Activated CD4-positive, CD25-positive, alpha-beta regulatory T cell treated with anti-CD3 and anti-CD28 coated beads, Interleukin-2, amount 50 U/mL, for 72 hours (primary cell): ENCODE data around the gene MOB3C.

Source experiments
- DNase-seq: peaks from one replicate; pipeline ENCODE4 v3.0.0; 2021

The MOB3C gene

DNA sequence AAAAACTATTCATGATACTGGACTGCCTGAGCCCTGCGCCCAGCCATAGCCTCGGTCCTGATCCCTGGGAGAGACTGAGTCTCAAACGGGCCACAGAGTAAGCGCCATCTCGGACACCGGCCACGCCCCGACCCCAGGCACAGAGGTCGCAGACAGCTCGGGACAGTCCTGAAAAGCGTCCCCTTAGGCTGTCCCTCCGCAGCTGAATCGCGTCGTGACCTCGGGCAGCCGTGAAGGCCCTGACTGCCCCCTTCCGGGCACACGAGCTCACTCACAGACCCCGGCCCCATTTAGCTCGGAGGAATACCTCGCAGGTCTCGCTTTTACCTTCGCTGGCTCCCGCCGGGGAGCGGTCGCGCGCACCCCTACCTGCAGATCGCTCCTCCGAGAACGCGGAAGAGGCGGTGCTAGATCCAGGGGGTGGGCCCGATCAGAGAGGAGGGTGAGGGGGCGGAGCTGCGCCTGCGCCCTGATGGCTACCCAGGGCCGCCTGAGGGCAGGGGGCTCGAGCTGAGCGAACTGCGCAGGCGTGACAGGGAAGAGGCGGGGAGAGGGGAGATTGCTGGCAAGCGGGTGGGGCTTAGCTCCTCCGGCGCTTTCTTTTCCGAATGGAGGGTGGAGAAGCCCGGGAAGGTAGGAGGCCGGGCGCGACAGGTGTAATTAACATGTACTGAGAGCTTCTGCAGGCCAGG lies 12.6 kb downstream of the MOB3C start, which contains the start of gene MKNK1:
TSS of gene MKNK1 (minus strand) at position 411 of the 692 bp plus-strand sequence. CDS start 20,941 bp downstream, outside the sequence.
- peak; percentile 99 for DNase-seq

DNA sequence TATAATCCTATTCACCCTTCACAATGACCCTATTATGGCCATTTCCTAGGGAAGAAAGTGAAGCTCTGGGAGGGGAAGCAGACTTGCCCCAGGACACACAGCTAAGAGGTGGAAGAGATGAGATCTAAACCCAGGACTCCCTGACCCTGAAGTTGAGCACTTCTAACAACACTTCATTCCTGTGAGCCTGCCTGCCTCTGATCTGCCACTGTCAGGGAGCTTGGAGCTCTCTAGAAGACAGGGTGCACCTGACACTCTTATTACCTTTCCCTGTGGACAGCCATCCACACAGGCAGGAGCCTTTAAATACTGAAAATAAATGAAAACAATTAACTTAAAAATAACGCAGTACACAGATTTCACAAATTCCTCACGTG lies 13.1 kb downstream of the MOB3C start:
- no peak for DNase-seq

GRCh38 chr1:46601257-46602007 lies 15.2 kb downstream of the MOB3C start:
- DNase-seq = no peak

- DNase-seq = no peak
Observed at GRCh38 chr1:46599059-46599970, 17.3 kb downstream of the MOB3C start.

DNA sequence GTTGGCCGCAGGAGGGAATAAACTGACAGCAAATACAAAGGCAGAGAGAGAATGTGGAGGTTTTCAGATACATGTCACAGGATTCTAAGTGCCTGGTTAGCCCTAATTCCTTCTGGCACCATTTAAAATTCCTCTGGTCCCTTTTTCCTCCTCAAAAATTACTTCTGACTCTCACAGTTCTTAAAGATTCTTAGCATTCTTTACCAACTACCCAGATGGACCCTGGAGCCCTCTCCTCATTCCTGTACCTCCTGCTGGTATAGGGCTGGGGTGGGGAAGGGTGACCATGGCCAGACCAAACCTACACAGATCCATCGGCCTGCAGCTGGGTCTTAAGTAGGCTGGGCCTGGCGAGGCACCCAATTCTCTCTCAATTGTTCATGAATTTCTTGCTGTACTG lies 19.8 kb downstream of the MOB3C start:
- DNase-seq = no peak

- no peak for DNase-seq
Observed at GRCh38 chr1:46596036-46596435, 20.6 kb downstream of the MOB3C start.

- DNase-seq = no peak
Observed at GRCh38 chr1:46595127-46595526, 21.5 kb downstream of the MOB3C start.

GRCh38 chr1:46594063-46594462 lies 22.5 kb downstream of the MOB3C start:
- DNase-seq = no peak

- no peak for DNase-seq
Observed at GRCh38 chr1:46592823-46593222, 23.8 kb downstream of the MOB3C start.

DNA sequence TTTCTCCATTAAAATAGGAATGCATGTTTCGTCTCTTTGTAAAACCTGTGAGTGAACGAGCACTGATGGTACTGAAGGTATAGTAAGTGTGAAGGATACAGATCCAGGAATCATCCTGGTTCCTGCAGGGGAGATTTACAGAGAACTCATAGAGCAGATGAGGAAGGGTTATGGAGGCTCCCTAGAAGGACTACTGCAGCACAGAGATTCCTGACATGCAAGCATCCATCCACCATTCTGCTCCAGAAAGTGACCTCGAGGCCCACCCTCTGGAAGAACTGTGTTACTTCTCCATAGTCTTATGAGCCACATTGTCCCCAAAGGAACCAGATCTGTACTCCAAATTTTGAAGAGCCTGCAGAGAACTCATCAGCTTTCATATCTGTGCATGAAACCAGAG lies 27.1 kb downstream of the MOB3C start:
- no peak for DNase-seq

DNA sequence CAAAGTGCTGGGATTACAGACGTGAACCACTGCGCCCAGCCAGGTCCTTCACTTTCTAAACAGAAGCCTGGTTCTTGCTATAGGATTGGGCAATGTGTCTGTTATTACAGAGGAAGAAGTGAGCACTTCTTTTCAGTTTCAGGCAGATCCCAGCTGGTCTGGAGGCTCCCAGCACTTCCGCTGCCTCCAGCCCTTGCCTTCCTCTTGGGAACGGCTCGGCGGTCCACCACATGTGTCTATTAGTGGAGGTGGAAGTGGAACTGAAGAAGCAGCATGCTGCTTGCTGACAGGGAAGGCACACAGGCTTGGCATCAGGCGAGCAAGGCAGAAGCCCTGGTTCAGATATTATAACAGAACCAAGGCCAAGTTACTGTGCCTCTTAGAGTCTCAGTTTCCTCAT lies 29.5 kb downstream of the MOB3C start:
- DNase-seq = no peak

DNA sequence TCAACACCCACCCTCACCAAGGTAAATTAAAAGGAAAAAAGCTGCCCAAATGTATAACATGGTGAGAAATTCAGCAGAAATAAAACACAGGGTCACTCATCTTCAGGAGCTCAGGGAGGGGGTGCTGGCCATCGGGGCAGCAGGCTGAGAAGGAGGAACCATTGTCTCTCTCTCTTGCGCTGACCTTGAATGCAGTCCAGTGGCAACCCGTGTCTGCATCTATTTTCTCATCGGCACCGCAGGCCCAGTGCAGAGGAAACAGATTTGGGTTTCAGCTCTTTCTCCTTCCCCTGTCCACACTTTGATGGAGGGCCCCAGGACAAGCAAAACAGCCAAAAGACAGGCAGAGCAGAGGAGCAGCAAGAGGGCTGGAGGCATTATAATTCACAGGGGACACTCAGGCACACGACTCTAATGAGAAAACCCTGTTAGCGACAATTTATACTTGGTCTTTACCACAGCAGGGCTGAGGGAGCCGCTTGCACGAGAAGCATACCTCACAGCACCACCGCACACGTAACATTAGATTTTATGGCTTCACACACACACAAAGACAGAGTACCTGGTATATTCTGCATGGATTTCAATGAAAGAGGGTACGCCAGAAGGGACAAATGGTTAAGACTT lies 31.2 kb downstream of the MOB3C start:
- DNase-seq = no peak

DNA sequence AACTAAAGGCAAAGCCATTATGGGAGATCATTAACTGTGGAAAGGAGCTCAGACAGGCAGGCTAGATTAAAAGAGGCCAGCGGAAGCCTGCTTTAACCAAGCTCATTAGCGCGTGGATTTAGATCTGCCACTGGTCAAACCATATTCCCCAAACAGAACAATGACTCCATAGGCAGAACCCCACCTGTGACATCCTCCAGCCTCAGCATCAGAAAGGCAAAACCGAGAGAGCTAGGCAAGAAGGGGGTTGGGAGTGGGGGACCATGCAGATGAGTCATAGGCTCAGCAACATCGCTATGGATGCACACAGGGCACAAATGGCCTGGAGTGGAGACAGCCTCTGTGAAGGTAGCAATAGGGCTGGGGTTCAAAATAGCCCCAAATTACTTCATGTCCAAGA lies 33.1 kb downstream of the MOB3C start:
- DNase-seq = no peak

- no peak for DNase-seq
Observed at GRCh38 chr1:46582972-46583371, 33.6 kb downstream of the MOB3C start.

DNA sequence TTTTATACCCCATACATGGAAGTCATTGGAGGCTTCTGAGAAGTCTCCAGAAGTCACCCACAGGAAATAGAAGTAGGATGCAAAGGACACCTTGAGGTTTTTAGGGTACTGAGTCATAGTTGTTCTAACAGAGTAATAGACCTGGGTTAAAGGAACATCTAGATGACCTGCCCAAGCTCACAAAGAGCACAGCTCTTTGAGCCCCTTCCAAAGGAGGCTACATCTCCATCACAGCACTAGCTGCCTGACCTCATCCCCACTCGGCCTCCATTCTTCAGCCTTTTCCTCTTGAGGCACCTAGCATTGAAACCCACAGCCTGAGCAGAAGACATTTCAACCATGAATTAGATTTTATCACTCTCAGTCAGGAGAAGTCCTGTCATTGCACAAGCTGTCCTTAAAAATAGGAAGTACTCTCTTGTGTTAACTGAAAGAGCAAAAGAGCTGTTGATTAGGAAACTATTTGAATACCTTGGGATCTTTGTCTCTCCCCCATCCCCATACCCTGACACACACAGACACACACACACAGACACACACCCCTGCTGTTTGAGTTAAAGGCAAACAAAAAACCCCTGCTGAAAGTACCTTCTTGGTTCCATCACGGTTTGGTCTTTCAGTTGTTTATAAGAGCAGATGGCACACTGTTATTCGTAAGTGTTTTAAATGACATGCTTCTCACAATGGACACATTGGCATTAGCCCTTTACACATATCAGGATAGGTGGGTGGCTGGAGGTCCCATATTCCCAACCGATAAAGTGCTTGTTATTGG lies 34.7 kb downstream of the MOB3C start:
- peak; percentile 34 for DNase-seq

DNA sequence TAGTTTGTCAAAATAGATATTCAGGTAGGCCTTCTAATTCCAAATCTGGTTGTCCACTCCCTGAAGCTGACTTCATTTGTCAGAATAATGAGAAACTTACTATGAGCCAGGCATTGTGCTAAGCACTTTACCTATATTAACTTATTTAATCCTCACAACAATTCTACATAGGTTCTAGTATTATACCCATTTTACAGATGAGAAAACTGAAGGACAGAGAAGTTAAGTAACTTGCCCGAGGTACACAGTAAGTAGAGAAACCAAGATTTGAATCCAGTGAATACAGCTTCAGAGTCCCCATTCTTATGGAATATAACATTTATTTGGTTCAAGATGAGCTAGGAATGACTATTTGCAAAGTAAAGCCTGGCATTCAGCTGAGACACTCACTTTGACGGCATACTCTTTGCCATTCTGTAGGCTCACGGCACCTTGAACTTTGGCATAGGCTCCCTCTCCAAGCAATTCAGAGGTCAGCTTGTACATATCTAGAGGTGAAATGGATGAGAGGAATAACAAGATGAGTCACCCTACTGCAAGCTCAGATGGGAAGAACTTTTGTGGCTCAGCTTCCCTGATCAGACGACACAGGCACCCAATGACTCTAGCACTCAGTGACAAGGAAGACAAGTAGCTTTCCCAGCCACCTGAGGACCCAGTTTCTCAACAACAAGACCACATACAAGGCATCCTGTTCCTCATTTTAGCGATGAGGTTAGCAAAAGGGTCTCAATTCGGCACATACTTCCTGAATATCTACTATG lies 36.3 kb downstream of the MOB3C start:
- DNase-seq = no peak

DNA sequence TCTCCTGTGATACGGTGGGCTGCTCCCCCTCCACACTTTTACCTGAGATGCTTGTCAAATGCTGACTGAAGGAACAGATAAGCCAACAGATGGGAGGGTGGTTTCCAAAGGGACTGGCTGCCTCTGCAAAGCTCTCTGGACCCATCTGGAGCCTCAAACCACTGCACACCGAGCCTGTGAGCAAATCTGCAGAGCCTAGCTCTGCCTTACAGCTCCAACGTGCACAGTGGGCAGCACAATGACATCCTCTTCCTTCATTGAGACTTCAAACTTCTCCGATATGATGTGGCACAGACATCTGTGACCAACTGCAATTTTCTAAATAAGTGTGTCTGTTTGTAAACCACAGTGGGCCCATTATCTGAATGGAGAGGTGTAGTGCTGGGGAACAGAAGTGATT lies 38.9 kb downstream of the MOB3C start:
- no peak for DNase-seq

GRCh38 chr1:46576596-46576995 lies 40.0 kb downstream of the MOB3C start:
- no peak for DNase-seq

- DNase-seq = no peak
Observed at GRCh38 chr1:46575778-46576177, 40.8 kb downstream of the MOB3C start.

GRCh38 chr1:46575300-46575699 lies 41.3 kb downstream of the MOB3C start:
- no peak for DNase-seq

GRCh38 chr1:46571691-46572225 lies 44.9 kb downstream of the MOB3C start:
- DNase-seq = no peak
